ENCODE measurements around the gene PLA2G2F. TPM values are rescaled to one million over a fixed set of nuclear protein-coding genes. Genes with fewer than 3 reads are reported as not detected.

Gene PLA2G2F
- total RNA-seq, 4 donors from 2014 or later = not detected

DNA sequence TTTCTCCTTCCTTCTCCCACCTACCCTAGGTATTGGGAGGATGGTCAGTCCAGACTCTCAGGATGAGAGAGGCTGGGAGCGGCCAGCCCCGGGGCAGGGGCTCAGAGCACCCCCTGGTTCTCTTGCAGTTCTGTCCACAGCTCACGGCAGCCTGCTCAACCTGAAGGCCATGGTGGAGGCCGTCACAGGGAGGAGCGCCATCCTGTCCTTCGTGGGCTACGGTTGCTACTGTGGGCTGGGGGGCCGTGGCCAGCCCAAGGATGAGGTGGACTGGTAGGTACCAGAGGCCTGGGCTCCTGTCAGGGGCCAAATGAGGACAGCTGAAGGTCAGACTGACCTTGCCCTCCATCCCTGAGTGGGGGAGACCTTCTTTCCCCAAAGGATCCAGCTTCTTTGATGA lies 4.2 kb downstream of the PLA2G2F start:
- no peak for DNase-seq (ENCODE audit: extremely low spot score)
- no peaks in the 10 kb centered on the region for H3K9me3 ChIP-seq
- TF ChIP-seq POLR2AphosphoS5 (IDR thresholded peaks at IDR 0.05) (no peak), POLR2A (IDR thresholded peaks at IDR 0.05; ENCODE audit: low read depth) (no peak), EP300 (IDR thresholded peaks at IDR 0.05) (no peak)
- TF ChIP-seq, protein P1, sequence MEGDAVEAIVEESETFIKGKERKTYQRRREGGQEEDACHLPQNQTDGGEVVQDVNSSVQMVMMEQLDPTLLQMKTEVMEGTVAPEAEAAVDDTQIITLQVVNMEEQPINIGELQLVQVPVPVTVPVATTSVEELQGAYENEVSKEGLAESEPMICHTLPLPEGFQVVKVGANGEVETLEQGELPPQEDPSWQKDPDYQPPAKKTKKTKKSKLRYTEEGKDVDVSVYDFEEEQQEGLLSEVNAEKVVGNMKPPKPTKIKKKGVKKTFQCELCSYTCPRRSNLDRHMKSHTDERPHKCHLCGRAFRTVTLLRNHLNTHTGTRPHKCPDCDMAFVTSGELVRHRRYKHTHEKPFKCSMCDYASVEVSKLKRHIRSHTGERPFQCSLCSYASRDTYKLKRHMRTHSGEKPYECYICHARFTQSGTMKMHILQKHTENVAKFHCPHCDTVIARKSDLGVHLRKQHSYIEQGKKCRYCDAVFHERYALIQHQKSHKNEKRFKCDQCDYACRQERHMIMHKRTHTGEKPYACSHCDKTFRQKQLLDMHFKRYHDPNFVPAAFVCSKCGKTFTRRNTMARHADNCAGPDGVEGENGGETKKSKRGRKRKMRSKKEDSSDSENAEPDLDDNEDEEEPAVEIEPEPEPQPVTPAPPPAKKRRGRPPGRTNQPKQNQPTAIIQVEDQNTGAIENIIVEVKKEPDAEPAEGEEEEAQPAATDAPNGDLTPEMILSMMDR (IDR thresholded peaks at IDR 0.05) = no peak
- H3K27me3 ChIP-seq = peaks cover 0 to 45% (median 0%) of the 10 kb centered on the region in 4 donors
- H3K4me1 ChIP-seq = no peaks in the 10 kb centered on the region
- intact Hi-C loops (cut with DNase I) = no loop called here
- H3K27ac ChIP-seq (replicated peaks in 1 of 4) = no peak overlapping the region
- 67% methylated on average over 2 of the region's 8 CpGs for WGBS
- H3K36me3 ChIP-seq = no peaks in the 10 kb centered on the region
- no peak overlapping the region for H3K4me3 ChIP-seq

DNA sequence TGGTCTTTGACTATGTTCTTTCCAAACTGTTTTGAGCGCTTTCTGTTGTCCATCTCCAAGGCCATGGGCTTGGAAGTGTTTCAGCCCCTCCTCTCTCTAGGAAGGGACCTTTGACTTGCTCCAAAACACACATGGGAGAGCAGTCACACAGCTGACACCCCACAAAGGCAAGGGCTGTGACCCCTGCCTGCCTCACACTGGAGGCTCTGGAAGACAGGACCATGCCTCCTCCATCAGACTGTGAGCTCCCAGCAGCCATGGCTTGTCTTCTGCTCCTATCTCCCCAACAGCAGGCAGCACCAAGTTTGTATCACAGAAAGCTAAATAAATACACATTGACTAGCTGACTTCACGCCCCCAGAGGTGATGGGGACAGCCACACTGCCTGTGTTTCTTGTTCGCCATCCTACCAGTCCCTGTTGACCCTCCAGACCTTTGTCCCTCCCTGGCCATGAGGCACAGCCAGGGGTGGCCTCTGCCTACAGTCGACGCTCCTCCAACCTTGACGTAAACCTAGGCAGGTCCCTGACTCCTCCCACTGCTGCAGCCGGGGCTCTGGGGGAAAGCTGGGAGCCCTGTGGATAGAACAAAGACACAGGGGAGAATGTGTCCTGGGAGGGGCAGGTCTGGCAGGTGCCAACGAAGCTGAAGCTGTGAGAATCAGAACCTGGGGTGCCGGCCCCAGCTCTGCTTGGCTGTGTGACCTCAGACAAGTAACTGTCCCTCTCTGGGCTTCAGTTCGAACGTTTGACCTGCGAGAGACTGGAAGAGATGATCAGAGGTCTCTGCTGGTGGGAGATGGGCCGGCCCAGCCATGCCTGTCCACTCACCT lies 4.8 kb downstream of the PLA2G2F start:
- no peak overlapping the region for H3K4me3 ChIP-seq
- H3K27ac ChIP-seq (replicated peaks in 1 of 4) = no peak overlapping the region
- H3K36me3 ChIP-seq = no peaks in the 10 kb centered on the region
- 71% methylated on average over 12 of the region's 13 CpGs for WGBS
- peaks cover 0 to 40% (median 0%) of the 10 kb centered on the region in 4 donors for H3K27me3 ChIP-seq
- H3K9me3 ChIP-seq = no peaks in the 10 kb centered on the region
- intact Hi-C loops (cut with DNase I) = no loop called here
- no peak for DNase-seq (ENCODE audit: extremely low spot score)
- TF ChIP-seq POLR2AphosphoS5 (IDR thresholded peaks at IDR 0.05) = no peak
- TF ChIP-seq, protein P1 (IDR thresholded peaks at IDR 0.05) = no peak
- TF ChIP-seq EP300 (IDR thresholded peaks at IDR 0.05) = no peak
- TF ChIP-seq POLR2A (IDR thresholded peaks at IDR 0.05; ENCODE audit: low read depth) = no peak
- H3K4me1 ChIP-seq = no peaks in the 10 kb centered on the region

DNA sequence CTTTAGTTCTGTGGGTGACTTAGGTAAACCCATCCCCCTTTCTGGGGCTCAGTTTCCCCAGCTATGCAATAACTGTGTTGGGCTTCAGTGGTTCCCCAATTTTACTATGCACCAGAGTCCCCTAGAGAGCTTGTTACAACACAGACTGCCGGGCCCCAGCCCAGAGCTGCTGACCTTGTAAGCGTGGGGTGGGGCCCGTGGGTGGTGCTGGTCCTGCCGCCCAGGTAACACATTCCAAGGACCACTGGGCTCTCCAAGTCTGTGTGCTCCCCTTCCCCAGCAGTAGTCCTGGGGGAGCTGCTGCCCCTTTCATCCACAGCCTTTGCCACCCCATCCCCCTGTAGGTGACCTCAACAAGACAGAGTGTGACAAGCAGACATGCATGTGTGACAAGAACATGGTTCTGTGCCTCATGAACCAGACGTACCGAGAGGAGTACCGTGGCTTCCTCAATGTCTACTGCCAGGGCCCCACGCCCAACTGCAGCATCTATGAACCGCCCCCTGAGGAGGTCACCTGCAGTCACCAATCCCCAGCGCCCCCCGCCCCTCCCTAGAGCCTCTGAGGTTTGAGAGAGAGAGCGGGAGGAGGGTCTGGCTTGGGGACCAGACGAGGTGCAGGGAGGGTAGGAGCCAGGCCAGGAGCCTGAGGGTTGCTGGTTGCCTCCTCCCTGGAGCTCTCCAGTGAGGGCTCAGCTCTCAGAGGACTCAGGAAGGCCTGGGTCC lies 8.9 kb downstream of the PLA2G2F start:
- DNase-seq (ENCODE audit: extremely low spot score) = no peak
- intact Hi-C loops (cut with DNase I) = no loop called here
- WGBS = 78% methylated on average over 12 of the region's 13 CpGs

DNA sequence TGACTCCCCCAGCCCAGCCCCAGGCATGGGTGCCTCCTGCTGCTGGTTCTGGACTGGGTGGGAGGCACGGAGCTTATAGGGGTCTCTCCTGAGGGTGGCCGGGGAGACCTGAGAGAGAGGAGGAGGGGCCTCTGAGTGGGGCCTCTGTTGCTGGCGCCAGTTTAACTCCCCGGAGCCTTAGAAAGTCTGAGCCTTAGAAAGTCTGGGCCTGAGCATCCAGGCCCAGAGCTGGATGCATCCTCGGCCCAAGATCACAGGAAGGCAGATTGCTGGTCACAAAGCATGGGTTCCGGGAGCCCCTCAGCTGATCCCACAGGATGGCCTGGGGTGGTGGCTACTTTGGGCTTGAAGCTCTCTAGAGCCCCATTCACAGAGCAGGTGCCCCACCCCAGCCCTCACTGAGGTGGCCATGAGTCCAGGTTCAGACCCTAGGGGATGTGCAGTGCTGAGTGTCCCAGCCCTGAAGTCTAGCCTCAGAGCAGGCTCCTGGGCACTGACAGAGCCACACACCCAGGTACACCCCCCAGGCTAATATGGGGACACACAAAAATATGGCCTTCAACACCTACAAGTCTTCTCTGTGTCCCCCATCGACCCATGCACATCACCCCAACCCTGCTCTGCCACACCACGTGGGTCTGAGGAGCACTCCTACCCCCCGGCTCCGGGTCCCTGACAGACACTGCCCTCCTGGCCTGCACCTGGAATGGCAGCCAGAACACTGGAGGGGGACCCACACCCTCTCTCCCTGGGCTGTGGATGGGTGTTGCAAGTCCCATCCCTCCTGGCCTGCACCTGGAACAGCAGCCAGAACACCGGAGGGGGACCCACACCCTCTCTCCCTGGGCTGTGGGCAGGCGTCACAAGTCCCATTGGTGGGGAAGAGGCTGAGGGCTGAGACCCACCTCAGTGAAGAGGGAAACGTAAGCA lies 9.7 kb downstream of the PLA2G2F start:
- H3K27ac ChIP-seq (replicated peaks in 1 of 4) = no peak overlapping the region
- DNase-seq (ENCODE audit: extremely low spot score) = no peak
- 71% methylated on average over 4 of the region's 13 CpGs for WGBS
- H3K27me3 ChIP-seq = peaks cover 0 to 6% (median 0%) of the 10 kb centered on the region in 4 donors
- peaks cover 13 to 17% (median 16%) of the 10 kb centered on the region in 4 donors for H3K4me1 ChIP-seq
- H3K36me3 ChIP-seq = no peaks in the 10 kb centered on the region
- TF ChIP-seq POLR2AphosphoS5 (IDR thresholded peaks at IDR 0.05) (no peak), POLR2A (IDR thresholded peaks at IDR 0.05; ENCODE audit: low read depth) (no peak), EP300 (IDR thresholded peaks at IDR 0.05) (no peak)
- TF ChIP-seq, protein P1 (IDR thresholded peaks at IDR 0.05) = no peak
- H3K9me3 ChIP-seq = no peaks in the 10 kb centered on the region
- H3K4me3 ChIP-seq = no peak overlapping the region
- intact Hi-C loops (cut with DNase I) = no loop called here

More for the DNA sequence above, 8.9 kb downstream of the PLA2G2F start:
- no peaks in the 10 kb centered on the region for H3K9me3 ChIP-seq
- no peak overlapping the region for H3K27ac ChIP-seq (replicated peaks in 1 of 4)
- H3K27me3 ChIP-seq = peaks cover 0 to 13% (median 0%) of the 10 kb centered on the region in 4 donors
- no peak overlapping the region for H3K4me3 ChIP-seq
- TF ChIP-seq POLR2A (IDR thresholded peaks at IDR 0.05; ENCODE audit: low read depth) (no peak), EP300 (IDR thresholded peaks at IDR 0.05) (no peak), POLR2AphosphoS5 (IDR thresholded peaks at IDR 0.05) (no peak)
- TF ChIP-seq, protein P1 (IDR thresholded peaks at IDR 0.05) = no peak
- peaks cover 12 to 15% (median 14%) of the 10 kb centered on the region in 4 donors for H3K4me1 ChIP-seq
- H3K36me3 ChIP-seq = no peaks in the 10 kb centered on the region
